ENCODE results near the gene SFXN1. TPM values are rescaled to one million over a fixed set of nuclear protein-coding genes. Genes with fewer than 3 reads are reported as not detected.

Gene SFXN1
- total and polyA plus RNA-seq, 4 experiments from 2014 or later: 75.9 to 111 (median 91.6) TPM

DNA sequence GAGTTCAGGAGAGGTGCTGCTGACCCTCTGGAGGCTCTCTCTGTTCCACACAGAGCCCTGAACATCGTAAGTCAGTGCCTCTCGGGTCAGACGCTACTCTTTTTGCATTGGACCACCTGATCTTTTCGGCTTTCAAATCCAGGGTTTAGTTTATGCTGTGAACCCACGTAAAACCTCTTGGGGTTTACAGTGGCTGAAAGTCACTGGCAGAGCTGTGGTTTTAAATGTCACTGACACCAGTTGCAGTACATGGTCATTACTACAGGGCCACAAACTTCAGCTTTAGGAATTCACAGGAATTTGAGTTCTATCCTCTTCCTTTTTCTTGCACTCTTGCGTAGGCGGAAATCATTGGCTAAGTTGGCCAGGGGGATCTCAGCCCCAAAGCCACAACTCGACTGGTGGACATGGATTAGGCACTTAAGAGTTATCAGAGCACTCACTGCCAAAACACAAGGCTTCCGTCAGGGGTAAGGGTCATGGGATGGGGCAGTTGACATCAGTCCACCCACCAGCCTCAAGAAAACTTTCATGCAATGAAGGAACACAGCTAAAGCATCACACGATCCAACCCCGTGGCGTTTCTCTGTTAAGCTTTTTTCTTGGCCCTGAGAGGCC lies 76.9 kb downstream of the SFXN1 start:
- Histone ChIP-seq H3K9me3 (ENCODE audit: control insufficient read depth in 1 of 2, low read length in 2 of 2) (no peaks in the 10 kb centered on the region), H3K36me3 (ENCODE audit: insufficient read depth, low read length) (no peaks in the 10 kb centered on the region), H3K4me1 (ENCODE audit: insufficient read depth, low read length) (no peaks in the 10 kb centered on the region), H3K27me3 (ENCODE audit: insufficient read depth, low read length) (no peaks in the 10 kb centered on the region), H3K4me3 (ENCODE audit: low read length in 2 of 2) (no peak overlapping the region), H3K27ac (ENCODE audit: low read depth, low read length) (no peak overlapping the region)
- H3K9me3 Mint-ChIP-seq: peaks cover 0 to 5% (median 0%) of the 10 kb centered on the region in 8 donors
- H3K27ac Mint-ChIP-seq: no peak overlapping the region
- no peak for DNase-seq
- H3K4me3 Mint-ChIP-seq: no peak overlapping the region
- ChIA-PET CTCF (ENCODE audit: partially characterized antibody) (interaction anchor here (0.6 kb wide), 1 partner anchor 168 kb away, joined by 3 read pairs; no protein-coding TSS in a partner anchor), POLR2A (ENCODE audit: partially characterized antibody) (no interaction called here)
- H3K36me3 Mint-ChIP-seq: no peaks in the 10 kb centered on the region
- intact Hi-C loops (cut with micrococcal nuclease): loop anchor here (10.0 kb wide), 1 partner anchor 50 kb away; no protein-coding TSS in a partner anchor
- peaks cover 2 to 20% of the 10 kb centered on the region in 2 donors for H3K27me3 Mint-ChIP-seq
- no peaks in the 10 kb centered on the region for H3K4me1 Mint-ChIP-seq

DNA sequence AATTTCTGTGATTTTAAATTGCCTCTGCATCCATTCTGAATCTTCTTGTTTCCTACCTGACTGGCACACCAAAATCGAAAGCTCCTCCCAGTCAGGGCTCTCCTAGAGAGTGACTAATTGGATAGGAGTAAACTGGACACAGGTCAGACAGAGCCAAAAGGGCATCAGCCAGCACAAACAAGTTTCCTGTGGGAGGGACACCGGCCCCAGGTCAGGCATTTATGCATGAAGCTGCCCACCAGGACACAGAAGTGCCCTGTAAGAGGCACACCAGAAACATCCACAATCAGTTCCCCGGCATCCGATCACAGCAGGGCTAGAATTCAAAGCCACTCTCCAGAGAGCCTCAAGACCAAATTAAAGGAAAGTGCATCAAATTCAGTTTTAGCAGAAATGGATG lies 78.4 kb downstream of the SFXN1 start:
- peaks cover 2 to 13% of the 10 kb centered on the region in 2 donors for H3K27me3 Mint-ChIP-seq
- ChIA-PET CTCF (ENCODE audit: partially characterized antibody) (interaction anchor here (0.7 kb wide), 3 partner anchors 43 to 311 kb away, joined by 3 to 4 read pairs (median 3); no protein-coding TSS in a partner anchor), POLR2A (ENCODE audit: partially characterized antibody) (no interaction called here)
- no peak for DNase-seq
- H3K27ac ChIP-seq (ENCODE audit: low read depth, low read length): no peak overlapping the region
- H3K4me1 Mint-ChIP-seq: no peaks in the 10 kb centered on the region
- intact Hi-C loops (cut with micrococcal nuclease): loop anchor here (10.0 kb wide), 1 partner anchor 48 kb away; no protein-coding TSS in a partner anchor
- no peak overlapping the region for H3K27ac Mint-ChIP-seq
- no peak overlapping the region for H3K4me3 ChIP-seq (ENCODE audit: low read length in 2 of 2)
- H3K36me3 Mint-ChIP-seq: no peaks in the 10 kb centered on the region
- H3K36me3 ChIP-seq (ENCODE audit: insufficient read depth, low read length): no peaks in the 10 kb centered on the region
- no peaks in the 10 kb centered on the region for H3K4me1 ChIP-seq (ENCODE audit: insufficient read depth, low read length)
- no peaks in the 10 kb centered on the region for H3K9me3 ChIP-seq (ENCODE audit: control insufficient read depth in 1 of 2, low read length in 2 of 2)
- no peak overlapping the region for H3K4me3 Mint-ChIP-seq
- peaks cover 0 to 5% (median 0%) of the 10 kb centered on the region in 8 donors for H3K9me3 Mint-ChIP-seq
- no peaks in the 10 kb centered on the region for H3K27me3 ChIP-seq (ENCODE audit: insufficient read depth, low read length)

DNA sequence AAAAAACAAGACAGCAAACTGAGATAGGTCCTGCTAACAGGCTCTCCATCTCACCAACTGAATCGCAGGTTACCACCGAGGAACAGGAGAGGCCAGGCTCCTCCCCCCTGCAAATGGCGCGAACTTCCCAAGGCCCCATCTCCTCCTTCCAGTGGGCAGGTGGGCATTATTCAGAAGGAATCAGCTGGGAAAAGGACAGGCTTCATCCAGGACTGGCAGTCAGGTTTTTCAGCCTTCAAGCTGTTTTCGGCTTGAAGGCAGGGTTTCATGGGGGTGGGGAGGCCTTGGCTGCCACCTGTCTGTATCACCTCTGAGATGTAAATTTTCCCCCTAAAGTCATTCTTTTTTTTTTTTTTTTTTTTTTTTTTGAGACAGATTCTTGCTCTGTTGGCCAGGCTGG lies 79.4 kb downstream of the SFXN1 start:
- Histone ChIP-seq H3K27ac (ENCODE audit: low read depth, low read length) (no peak overlapping the region), H3K4me1 (ENCODE audit: insufficient read depth, low read length) (no peaks in the 10 kb centered on the region), H3K27me3 (ENCODE audit: insufficient read depth, low read length) (no peaks in the 10 kb centered on the region), H3K36me3 (ENCODE audit: insufficient read depth, low read length) (no peaks in the 10 kb centered on the region), H3K4me3 (ENCODE audit: low read length in 2 of 2) (no peak overlapping the region), H3K9me3 (ENCODE audit: control insufficient read depth in 1 of 2, low read length in 2 of 2) (no peaks in the 10 kb centered on the region)
- Mint-ChIP-seq H3K27me3 (peaks cover 3 to 15% of the 10 kb centered on the region in 2 donors), H3K9me3 (peaks cover 0 to 5% (median 0%) of the 10 kb centered on the region in 8 donors), H3K4me3 (no peak overlapping the region), H3K27ac (no peak overlapping the region), H3K4me1 (no peaks in the 10 kb centered on the region), H3K36me3 (no peaks in the 10 kb centered on the region)
- DNase-seq: no peak
- intact Hi-C loops (cut with micrococcal nuclease): loop anchor here (10.0 kb wide), 1 partner anchor 47 kb away; no protein-coding TSS in a partner anchor
- ChIA-PET CTCF (ENCODE audit: partially characterized antibody) (interaction anchor here (0.7 kb wide), 2 partner anchors 154 to 1064 kb away, joined by 3 read pairs; no protein-coding TSS in a partner anchor), POLR2A (ENCODE audit: partially characterized antibody) (no interaction called here)

DNA sequence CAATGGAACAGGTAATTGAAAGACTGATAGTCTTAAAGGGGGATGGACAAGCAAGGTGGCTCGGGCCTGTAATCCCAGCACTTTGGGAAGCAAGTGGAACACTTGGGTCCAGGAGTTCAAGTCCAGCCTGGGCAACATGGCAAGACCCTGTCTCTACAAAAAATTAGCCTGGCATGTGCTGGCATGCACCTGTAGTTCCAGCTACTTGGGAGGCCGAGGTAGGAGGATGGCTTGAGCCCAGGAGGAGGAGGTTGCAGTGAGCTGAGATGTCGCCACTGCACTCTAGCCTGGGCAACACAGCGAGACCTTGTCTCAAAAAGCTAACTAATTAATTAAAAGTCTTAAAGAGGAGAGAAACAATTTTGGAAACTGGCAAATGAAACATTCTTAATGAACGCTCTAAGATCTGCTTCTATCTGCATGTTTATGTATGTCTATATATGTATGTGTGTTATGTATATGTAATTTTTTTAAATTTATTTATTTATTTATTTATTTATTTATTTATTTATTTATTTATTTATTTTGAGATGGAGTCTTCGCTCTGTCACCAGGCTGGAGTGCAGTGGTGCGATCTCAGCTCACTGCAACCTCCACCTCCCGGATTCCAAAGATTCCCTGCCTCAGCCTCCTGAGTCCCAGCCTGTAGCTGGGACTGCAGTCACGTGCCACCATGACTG lies 80.6 kb downstream of the SFXN1 start:
- POLR2A ChIA-PET (ENCODE audit: partially characterized antibody): no interaction called here
- CTCF ChIA-PET (ENCODE audit: partially characterized antibody): no interaction called here
- H3K4me1 ChIP-seq (ENCODE audit: insufficient read depth, low read length): no peaks in the 10 kb centered on the region
- no peaks in the 10 kb centered on the region for H3K36me3 ChIP-seq (ENCODE audit: insufficient read depth, low read length)
- DNase-seq: no peak
- no peaks in the 10 kb centered on the region for H3K27me3 ChIP-seq (ENCODE audit: insufficient read depth, low read length)
- Mint-ChIP-seq H3K27ac (no peak overlapping the region), H3K4me3 (no peak overlapping the region), H3K36me3 (no peaks in the 10 kb centered on the region), H3K4me1 (peaks cover 0 to 2% (median 0%) of the 10 kb centered on the region in 4 donors), H3K9me3 (peaks cover 0 to under 1% (median 0%) of the 10 kb centered on the region in 8 donors), H3K27me3 (peaks cover 5 to 10% of the 10 kb centered on the region in 2 donors)
- no peaks in the 10 kb centered on the region for H3K9me3 ChIP-seq (ENCODE audit: control insufficient read depth in 1 of 2, low read length in 2 of 2)
- H3K27ac ChIP-seq (ENCODE audit: low read depth, low read length): no peak overlapping the region
- intact Hi-C loops (cut with micrococcal nuclease): loop anchor here (10.0 kb wide), 1 partner anchor 46 kb away; no protein-coding TSS in a partner anchor
- H3K4me3 ChIP-seq (ENCODE audit: low read length in 2 of 2): no peak overlapping the region

DNA sequence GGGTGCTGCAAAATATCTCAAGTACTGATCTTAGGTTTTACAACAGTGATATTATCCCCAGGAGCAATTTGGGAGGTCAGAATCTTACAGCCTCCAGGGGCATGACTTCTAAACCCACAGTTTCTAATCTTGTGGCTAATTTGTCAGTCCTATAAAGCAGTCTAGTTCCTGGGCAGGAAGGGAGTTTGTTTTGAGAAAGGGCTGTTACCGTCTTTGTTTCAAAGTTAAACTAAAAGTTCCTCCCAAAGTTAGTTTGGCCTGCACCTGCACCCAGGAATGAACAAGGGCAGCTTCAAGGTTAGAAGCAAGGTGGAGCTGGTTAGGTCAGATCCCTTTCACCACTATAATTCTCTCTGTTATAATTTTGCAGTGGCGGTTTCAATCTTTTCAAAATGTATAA lies 81.7 kb downstream of the SFXN1 start:
- H3K36me3 Mint-ChIP-seq: no peaks in the 10 kb centered on the region
- Histone ChIP-seq H3K27ac (ENCODE audit: low read depth, low read length) (no peak overlapping the region), H3K36me3 (ENCODE audit: insufficient read depth, low read length) (no peaks in the 10 kb centered on the region), H3K4me1 (ENCODE audit: insufficient read depth, low read length) (no peaks in the 10 kb centered on the region), H3K4me3 (ENCODE audit: low read length in 2 of 2) (no peak overlapping the region), H3K27me3 (ENCODE audit: insufficient read depth, low read length) (no peaks in the 10 kb centered on the region), H3K9me3 (ENCODE audit: control insufficient read depth in 1 of 2, low read length in 2 of 2) (no peaks in the 10 kb centered on the region)
- H3K27ac Mint-ChIP-seq: no peak overlapping the region
- POLR2A ChIA-PET (ENCODE audit: partially characterized antibody): no interaction called here
- CTCF ChIA-PET (ENCODE audit: partially characterized antibody): interaction anchor here (0.9 kb wide), 1 partner anchor 141 kb away, joined by 3 read pairs; no protein-coding TSS in a partner anchor
- intact Hi-C loops (cut with micrococcal nuclease): no loop called here
- H3K4me3 Mint-ChIP-seq: no peak overlapping the region
- H3K27me3 Mint-ChIP-seq: peaks cover 5 to 9% of the 10 kb centered on the region in 2 donors
- peaks cover 0 to 2% (median 0%) of the 10 kb centered on the region in 4 donors for H3K4me1 Mint-ChIP-seq
- no peak for DNase-seq
- no peaks in the 10 kb centered on the region for H3K9me3 Mint-ChIP-seq

GRCh38 chr5:175561085-175561484 lies 82.7 kb downstream of the SFXN1 start:
- Histone ChIP-seq H3K27ac (ENCODE audit: low read depth, low read length) (no peak overlapping the region), H3K36me3 (ENCODE audit: insufficient read depth, low read length) (no peaks in the 10 kb centered on the region), H3K9me3 (ENCODE audit: control insufficient read depth in 1 of 2, low read length in 2 of 2) (no peaks in the 10 kb centered on the region), H3K4me1 (ENCODE audit: insufficient read depth, low read length) (no peaks in the 10 kb centered on the region), H3K4me3 (ENCODE audit: low read length in 2 of 2) (no peak overlapping the region), H3K27me3 (ENCODE audit: insufficient read depth, low read length) (no peaks in the 10 kb centered on the region)
- Mint-ChIP-seq H3K4me3 (no peak overlapping the region), H3K9me3 (no peaks in the 10 kb centered on the region), H3K36me3 (no peaks in the 10 kb centered on the region), H3K27me3 (peaks cover 5 to 9% of the 10 kb centered on the region in 2 donors), H3K4me1 (peaks cover 0 to 3% (median 0%) of the 10 kb centered on the region in 4 donors), H3K27ac (no peak overlapping the region)
- ChIA-PET CTCF (ENCODE audit: partially characterized antibody) (no interaction called here), POLR2A (ENCODE audit: partially characterized antibody) (no interaction called here)
- intact Hi-C loops (cut with micrococcal nuclease): no loop called here
- DNase-seq: no peak

GRCh38 chr5:175564716-175565115 lies 86.4 kb downstream of the SFXN1 start:
- H3K27me3 ChIP-seq (ENCODE audit: insufficient read depth, low read length): no peaks in the 10 kb centered on the region
- DNase-seq: no peak
- Mint-ChIP-seq H3K27ac (no peak overlapping the region), H3K9me3 (no peaks in the 10 kb centered on the region), H3K4me1 (peaks cover 0 to 9% (median 3%) of the 10 kb centered on the region in 4 donors), H3K27me3 (peaks cover 3 to 6% of the 10 kb centered on the region in 2 donors), H3K36me3 (no peaks in the 10 kb centered on the region), H3K4me3 (no peak overlapping the region)
- intact Hi-C loops (cut with micrococcal nuclease): loop anchor here (5.0 kb wide), 1 partner anchor 32 kb away; no protein-coding TSS in a partner anchor
- no peaks in the 10 kb centered on the region for H3K9me3 ChIP-seq (ENCODE audit: control insufficient read depth in 1 of 2, low read length in 2 of 2)
- ChIA-PET POLR2A (ENCODE audit: partially characterized antibody) (no interaction called here), CTCF (ENCODE audit: partially characterized antibody) (no interaction called here)
- H3K4me3 ChIP-seq (ENCODE audit: low read length in 2 of 2): no peak overlapping the region
- H3K4me1 ChIP-seq (ENCODE audit: insufficient read depth, low read length): no peaks in the 10 kb centered on the region
- no peaks in the 10 kb centered on the region for H3K36me3 ChIP-seq (ENCODE audit: insufficient read depth, low read length)
- no peak overlapping the region for H3K27ac ChIP-seq (ENCODE audit: low read depth, low read length)

Data from CD4-positive, alpha-beta memory T cell (primary cell).